NCI-H2196 treated with DMSO at 0.1 percent for 48 hours (cell line): Measurements from ENCODE around the gene HSPD1.

ENCODE experiments used
- DNase-seq: peaks from one replicate; lab custom pipeline; 2025; ENCODE audit not compliant: unreplicated experiment; lab: John Stamatoyannopoulos, UW

Gene HSPD1

GRCh38 chr2:197499594-197500502 is at the start of gene HSPD1, which contains the start of gene HSPE1:
Gene HSPD1, minus strand, starts transcription at chr2:197499840. Its CDS starts 992 bp downstream, at chr2:197498848.
Gene HSPE1, plus strand, starts transcription at chr2:197500379. Its CDS starts 58 bp downstream, at chr2:197500437.
- peak; percentile 99 for DNase-seq

- no peak for DNase-seq
Measured at GRCh38 chr2:197548582-197548981, 48.9 kb upstream of the HSPD1 start.

GRCh38 chr2:197547163-197547900 is 47.7 kb upstream of the HSPD1 start:
- DNase-seq = no peak

- DNase-seq = no peak
Measured at GRCh38 chr2:197543206-197543605, 43.6 kb upstream of the HSPD1 start.

GRCh38 chr2:197539734-197540133 is 40.1 kb upstream of the HSPD1 start:
- DNase-seq = no peak

GRCh38 chr2:197538412-197538811 is 38.8 kb upstream of the HSPD1 start:
- no peak for DNase-seq

- DNase-seq = no peak
Measured at GRCh38 chr2:197517150-197517549, 17.5 kb upstream of the HSPD1 start.

- DNase-seq = no peak
Measured at GRCh38 chr2:197516393-197516761, 16.7 kb upstream of the HSPD1 start.

GRCh38 chr2:197515739-197516392 is 16.2 kb upstream of the HSPD1 start, which contains the start of gene MOB4:
Gene MOB4, plus strand, starts transcription at chr2:197516066. Its CDS starts 21 bp downstream, at chr2:197516087.
- DNase-seq = peak; percentile 95

GRCh38 chr2:197515315-197515738 is 15.7 kb upstream of the HSPD1 start:
- DNase-seq = no peak

GRCh38 chr2:197514754-197515153 is 15.1 kb upstream of the HSPD1 start:
- DNase-seq = no peak

- DNase-seq = no peak
Measured at GRCh38 chr2:197513915-197514314, 14.3 kb upstream of the HSPD1 start.

GRCh38 chr2:197506658-197507057 is 7.0 kb upstream of the HSPD1 start:
- DNase-seq = no peak

- DNase-seq = no peak
Measured at GRCh38 chr2:197504512-197504911, 4.9 kb upstream of the HSPD1 start.

GRCh38 chr2:197504000-197504399 is 4.4 kb upstream of the HSPD1 start:
- no peak for DNase-seq

- no peak for DNase-seq
Measured at GRCh38 chr2:197502685-197503084, 3.0 kb upstream of the HSPD1 start.

GRCh38 chr2:197502201-197502600 is 2.6 kb upstream of the HSPD1 start:
- DNase-seq = no peak

- DNase-seq = no peak
Measured at GRCh38 chr2:197500503-197501131, 977 bp upstream of the HSPD1 start.

GRCh38 chr2:197498937-197499593 is 575 bp downstream of the HSPD1 start:
- DNase-seq = no peak

GRCh38 chr2:197498235-197498936 is 1.3 kb downstream of the HSPD1 start:
- DNase-seq = no peak
